Testis (tissue), 3 donors: Measurements from ENCODE around the gene TMEM238. TPM values are rescaled to one million over a fixed set of nuclear protein-coding genes. Genes with fewer than 3 reads are reported as not detected.

Experiments
- DNase-seq: peaks from one replicate; pipeline ENCODE4 v3.0.0-alpha.2; 2019
- H3K27ac ChIP-seq, 2 donors: fragments of 200-600 bp; sonication (generic); one replicate each; pipeline ENCODE4 v1.5.1; 2019
- H3K27me3 ChIP-seq: fragments of 200-600 bp; sonication (generic); one replicate; pipeline ENCODE4 v1.5.1; 2019
- H3K36me3 ChIP-seq: fragments of 200-600 bp; sonication (generic); one replicate; pipeline ENCODE4 v1.5.1; 2017; ENCODE audit warnings: low read depth; ENCODE audit errors: missing control alignments
- H3K4me1 ChIP-seq: fragments of 200-600 bp; sonication (generic); one replicate; pipeline ENCODE4 v1.5.1; 2019
- H3K4me3 ChIP-seq, 2 donors: fragments of 200-600 bp; sonication (generic); one replicate each; pipeline ENCODE4 v1.5.1; 2017 to 2019
- H3K9me3 ChIP-seq: fragments of 200-600 bp; sonication (generic); one replicate; pipeline ENCODE4 v1.5.1; 2017
- CTCF ChIP-seq, 3 experiments: fragments of 450-650 bp in 2 of 3; fragments of 200-600 bp in 1 of 3; sonication (generic) in 1 of 3; IDR thresholded peaks; one replicate each; pipeline ENCODE4 v1.5.1; 2016 to 2019; ENCODE audit warnings: antibody characterized with exemption in 3 of 3, mild to moderate bottlenecking in 2 of 3, moderate library complexity in 1 of 3
- POLR2A ChIP-seq: fragments of 450-650 bp; IDR thresholded peaks from one replicate; pipeline ENCODE4 v1.6.1; 2017; ENCODE audit warnings: antibody characterized with exemption, mild to moderate bottlenecking, moderate library complexity
- WGBS, 2 donors: methylation state at CpG; one replicate each; pipeline ENCODE4 v1.1.5; 2018; 5-methylcytosine and 5-hydroxymethylcytosine counted together
- intact Hi-C: fragments of 100-400 bp; cut with DNase I; formaldehyde crosslinking; loops from one replicate; pipeline ENCODE4 v1.15.1; 2023; ENCODE audit warnings: low total_unique reads
- polyA plus RNA-seq: library from polyadenylated mRNA; stranded (reverse); fragments of 350-450 nt; fragmentation: Illumina TruSeq; extraction: RNeasy Lipid Tissue Mini Kit (QIAGEN cat#74804); gene quantifications from one replicate; pipeline ENCODE4 v1.2.3, GENCODE V29; 2014; ENCODE audit warnings: low read depth, low replicate concordance; ENCODE audit not compliant: insufficient read depth
- total RNA-seq, 2 donors: library from RNA; depleted of rRNA; stranded (reverse); fragments of >200 nt; gene quantifications; one replicate each; pipeline ENCODE4 v1.2.3, GENCODE V29; 2016

TMEM238 gene
- total and polyA plus RNA-seq, 3 donors from 2014 or later, result 0.91 to 6.4 (median 1.7) TPM

- DNase-seq, result no peak
- no peaks in the 10 kb centered on the region for H3K36me3 ChIP-seq
- H3K27me3 ChIP-seq, result no peaks in the 10 kb centered on the region
- H3K27ac ChIP-seq, result no peak overlapping the region
- WGBS, 2 donors, result 72 to 75% methylated on average over 9 to 11 of the region's 11 CpGs
- peaks cover 7% of the 10 kb centered on the region for H3K4me1 ChIP-seq
- no peak overlapping the region for H3K4me3 ChIP-seq
- no peaks in the 10 kb centered on the region for H3K9me3 ChIP-seq
- TF ChIP-seq CTCF (IDR thresholded peaks at IDR 0.05) (no peak), POLR2A (no peak)
- intact Hi-C loops, result no loop called here
These were observed 4.9 kb downstream of the TMEM238 start for GRCh38 chr19:55379174-55379573.

GRCh38 chr19:55377356-55378131 lies 6.5 kb downstream of the TMEM238 start:
- intact Hi-C loops, result no loop called here
- Histone ChIP-seq H3K27me3 (no peaks in the 10 kb centered on the region), H3K9me3 (no peaks in the 10 kb centered on the region), H3K4me3 (no peak overlapping the region), H3K36me3 (no peaks in the 10 kb centered on the region), H3K27ac (no peak overlapping the region), H3K4me1 (no peaks in the 10 kb centered on the region)
- no peak for TF ChIP-seq POLR2A
- TF ChIP-seq CTCF (IDR thresholded peaks at IDR 0.05), result no peak
- no peak for DNase-seq
- 23 to 35% methylated on average over 20 to 43 of the region's 43 CpGs for WGBS, 2 donors

GRCh38 chr19:55376241-55376933 lies 7.7 kb downstream of the TMEM238 start, which contains the start of gene TMEM190:
Gene TMEM190 (plus strand): TSS chr19:55376826. CDS start chr19:55376854, 28 bp downstream.
- Histone ChIP-seq H3K4me3 (no peak within 1 kb of the TSS), H3K36me3 (no peaks in the 10 kb centered on the region), H3K27ac (no peak within 1 kb of the TSS), H3K27me3 (no peaks in the 10 kb centered on the region), H3K9me3 (no peaks in the 10 kb centered on the region), H3K4me1 (no peaks in the 10 kb centered on the region)
- TF ChIP-seq POLR2A (no peak), CTCF (IDR thresholded peaks at IDR 0.05) (no peak)
- intact Hi-C loops, result no loop called here
- 75 to 77% methylated on average over 14 to 21 of the region's 21 CpGs for WGBS, 2 donors
- no peak for DNase-seq

- Histone ChIP-seq H3K36me3 (no peaks in the 10 kb centered on the region), H3K9me3 (no peaks in the 10 kb centered on the region), H3K27ac (no peak overlapping the region), H3K4me3 (no peak overlapping the region), H3K27me3 (no peaks in the 10 kb centered on the region), H3K4me1 (peaks cover 6% of the 10 kb centered on the region)
- TF ChIP-seq CTCF (IDR thresholded peaks at IDR 0.05) (no peak), POLR2A (no peak)
- intact Hi-C loops, result no loop called here
- WGBS, 2 donors, result 34 to 35% methylated on average over 8 to 27 of the region's 31 CpGs
- no peak for DNase-seq
These were observed 9.9 kb downstream of the TMEM238 start for GRCh38 chr19:55373993-55374757.
